AG09319 (cell line): ENCODE data around the gene KIRREL3.

Experiments
- DNase-seq: peaks from one replicate; pipeline ENCODE4 v3.0.0-alpha.2; 2010; ENCODE audit warnings: low read depth; ENCODE audit errors: extremely low read depth
- CTCF ChIP-seq: IDR thresholded peaks from 2 replicates; pipeline ENCODE4 v1.5.1; 2011; ENCODE audit warnings: low read depth, mild to moderate bottlenecking, inconsistent platforms, low read length, moderate library complexity

KIRREL3 gene

GRCh38 chr11:126521196-126521595, 479.4 kb downstream of the KIRREL3 start:
- DNase-seq = no peak
- no peak for TF ChIP-seq CTCF

- DNase-seq = no peak
- no peak for TF ChIP-seq CTCF
Observed at GRCh38 chr11:126519764-126520734, 480.5 kb downstream of the KIRREL3 start.

- no peak for TF ChIP-seq CTCF
Observed at GRCh38 chr11:126518972-126519690, 481.4 kb downstream of the KIRREL3 start.

GRCh38 chr11:126518071-126518971, 482.2 kb downstream of the KIRREL3 start:
- TF ChIP-seq CTCF = no peak
- DNase-seq = no peak

More at GRCh38 chr11:126518972-126519690, 481.4 kb downstream of the KIRREL3 start:
- no peak for DNase-seq

- no peak for DNase-seq
- no peak for TF ChIP-seq CTCF
Observed at GRCh38 chr11:126515501-126515900, 485.1 kb downstream of the KIRREL3 start.

- TF ChIP-seq CTCF = no peak
- no peak for DNase-seq
Observed at GRCh38 chr11:126514061-126514693, 486.4 kb downstream of the KIRREL3 start.
